H9 (cell line): ENCODE data around the gene NPFF. TPM values are rescaled to one million over a fixed set of nuclear protein-coding genes. Genes with fewer than 3 reads are reported as not detected.

Source experiments
- DNase-seq: peaks from one replicate; pipeline ENCODE4 v3.0.0-alpha.2; 2017
- H2AFZ ChIP-seq: one replicate; pipeline ENCODE4 v1.6.1; 2013; ENCODE audit warnings: mild to moderate bottlenecking, low read length, control low read depth, moderate library complexity
- H2AK5ac ChIP-seq: 2 replicates; pipeline ENCODE4 v1.6.1; 2013; ENCODE audit warnings: low read length, control low read depth, mixed read lengths; ENCODE audit not compliant: insufficient read length
- H2BK120ac ChIP-seq: one replicate; pipeline ENCODE4 v1.6.1; 2013; ENCODE audit warnings: low read depth, mild to moderate bottlenecking, low read length, control low read depth, inconsistent platforms; ENCODE audit not compliant: poor library complexity, severe bottlenecking
- H2BK12ac ChIP-seq: 2 replicates; pipeline ENCODE4 v1.6.1; 2013; ENCODE audit warnings: low read length, control low read depth, mixed read lengths, low read depth; ENCODE audit not compliant: insufficient read length
- H2BK15ac ChIP-seq: 2 replicates; pipeline ENCODE4 v1.6.1; 2013; ENCODE audit warnings: low read depth, low read length, control low read depth
- H2BK20ac ChIP-seq: one replicate; pipeline ENCODE4 v1.6.1; 2013; ENCODE audit warnings: low read depth, mild to moderate bottlenecking, low read length, control low read depth, inconsistent platforms; ENCODE audit not compliant: poor library complexity, severe bottlenecking
- H2BK5ac ChIP-seq: 2 replicates; pipeline ENCODE4 v1.6.1; 2013; ENCODE audit warnings: low read length, control low read depth, mixed read lengths; ENCODE audit not compliant: insufficient read length
- H3K14ac ChIP-seq: 2 replicates; pipeline ENCODE4 v1.6.1; 2013; ENCODE audit warnings: low read length, control low read depth; ENCODE audit not compliant: insufficient read depth
- H3K18ac ChIP-seq: 2 replicates; pipeline ENCODE4 v1.6.1; 2013; ENCODE audit warnings: low read depth, mild to moderate bottlenecking, mixed read lengths, low read length, control low read depth; ENCODE audit not compliant: insufficient read length
- H3K23ac ChIP-seq: 2 replicates; pipeline ENCODE4 v1.6.1; 2013; ENCODE audit warnings: low read length, control low read depth, mixed read lengths, low read depth; ENCODE audit not compliant: insufficient read length
- H3K23me2 ChIP-seq: 2 replicates; pipeline ENCODE4 v1.6.1; 2013; ENCODE audit warnings: low read depth, mild to moderate bottlenecking, mixed read lengths, low read length, control low read depth; ENCODE audit not compliant: insufficient read length, poor library complexity, severe bottlenecking
- H3K27ac ChIP-seq: 2 replicates; pipeline ENCODE4 v1.5.1; 2013; ENCODE audit warnings: low read length, control low read depth, mixed read lengths, low read depth; ENCODE audit not compliant: insufficient read length
- H3K27me3 ChIP-seq: 2 replicates; pipeline ENCODE4 v1.6.1; 2013; ENCODE audit warnings: low read length, control low read depth, inconsistent platforms; ENCODE audit not compliant: insufficient read depth
- H3K4ac ChIP-seq: 2 replicates; pipeline ENCODE4 v1.6.1; 2013; ENCODE audit warnings: low read depth, mild to moderate bottlenecking, control low read depth, inconsistent platforms, low read length, moderate library complexity
- H3K4me1 ChIP-seq: 2 replicates; pipeline ENCODE4 v1.6.1; 2013; ENCODE audit warnings: low read length, control low read depth, inconsistent platforms; ENCODE audit not compliant: insufficient read depth
- H3K4me2 ChIP-seq: 2 replicates; pipeline ENCODE4 v1.6.1; 2013; ENCODE audit warnings: low read length, control low read depth, mixed read lengths; ENCODE audit not compliant: insufficient read length, insufficient read depth
- H3K56ac ChIP-seq: 2 replicates; pipeline ENCODE4 v1.6.1; 2013; ENCODE audit warnings: low read depth, mild to moderate bottlenecking, mixed read lengths, low read length, control low read depth; ENCODE audit not compliant: insufficient read length
- H3K79me1 ChIP-seq: 2 replicates; pipeline ENCODE4 v1.6.1; 2013; ENCODE audit warnings: low read depth, mild to moderate bottlenecking, moderate library complexity, low read length, control low read depth, inconsistent platforms; ENCODE audit not compliant: insufficient read depth, poor library complexity, severe bottlenecking
- H3K79me2 ChIP-seq: 2 replicates; pipeline ENCODE4 v1.6.1; 2013; ENCODE audit warnings: low read length, control low read depth, inconsistent platforms; ENCODE audit not compliant: insufficient read depth
- H3K9ac ChIP-seq: 2 replicates; pipeline ENCODE4 v1.6.1; 2013; ENCODE audit warnings: low read length, control low read depth, mixed read lengths; ENCODE audit not compliant: insufficient read length; ENCODE audit errors: extremely low read depth
- H3K9me3 ChIP-seq: one replicate; pipeline ENCODE4 v1.6.1; 2013; ENCODE audit warnings: low read depth, low read length, inconsistent platforms; ENCODE audit not compliant: control insufficient read depth
- H3T11ph ChIP-seq: one replicate; pipeline ENCODE4 v1.6.1; 2013; ENCODE audit warnings: mild to moderate bottlenecking, low read length, control low read depth, inconsistent platforms
- H4K20me1 ChIP-seq: one replicate; pipeline ENCODE4 v1.6.1; 2013; ENCODE audit not compliant: control insufficient read depth, insufficient read length, insufficient read depth
- H4K5ac ChIP-seq: 2 replicates; pipeline ENCODE4 v1.6.1; 2013; ENCODE audit warnings: low read depth, mild to moderate bottlenecking, mixed read lengths, low read length, control low read depth; ENCODE audit not compliant: insufficient read length
- H4K8ac ChIP-seq: replicated peaks from 2 replicates; pipeline ENCODE4 v1.6.1; 2013; ENCODE audit warnings: low read length, control low read depth, mixed read lengths, low read depth; ENCODE audit not compliant: insufficient read length
- H4K91ac ChIP-seq: 2 replicates; pipeline ENCODE4 v1.6.1; 2013; ENCODE audit warnings: low read depth, mild to moderate bottlenecking, moderate library complexity, mixed read lengths, low read length, control low read depth; ENCODE audit not compliant: insufficient read length
- H3K27ac Mint-ChIP-seq, 3 experiments: 2 replicates in 2 of 3; 3 replicates in 1 of 3; pipeline ENCODE4 v1.8.0; 2020 to 2021; ENCODE audit warnings: mixed read lengths in 3 of 3, mild to moderate bottlenecking in 1 of 3, moderate library complexity in 1 of 3
- H3K27me3 Mint-ChIP-seq: 2 replicates; pipeline ENCODE4 v1.8.0; 2021; ENCODE audit warnings: low read depth, mild to moderate bottlenecking, moderate library complexity, mixed read lengths
- H3K36me3 Mint-ChIP-seq, 3 experiments: 2 replicates in 2 of 3; 3 replicates in 1 of 3; pipeline ENCODE4 v1.8.0; 2020 to 2021; ENCODE audit warnings: low read depth in 3 of 3, mixed read lengths in 3 of 3; ENCODE audit not compliant: insufficient read depth in 1 of 3
- H3K4me1 Mint-ChIP-seq, 2 experiments: 2 replicates each; pipeline ENCODE4 v1.8.0; 2020; ENCODE audit warnings: mixed read lengths in 2 of 2
- H3K4me3 Mint-ChIP-seq, 2 experiments: 2 replicates in 1 of 2; 3 replicates in 1 of 2; pipeline ENCODE4 v1.8.0; 2020 to 2021; ENCODE audit warnings: mild to moderate bottlenecking in 2 of 2, mixed read lengths in 2 of 2, moderate library complexity in 1 of 2
- H3K9me3 Mint-ChIP-seq, 2 experiments: 2 replicates in 1 of 2; 3 replicates in 1 of 2; pipeline ENCODE4 v1.8.0; 2020; ENCODE audit warnings: mild to moderate bottlenecking in 2 of 2, mixed read lengths in 2 of 2, moderate library complexity in 1 of 2
- CTCF ChIP-seq: fragments of 200-600 bp; sonication (generic); conservative IDR thresholded peaks from 3 replicates; pipeline ENCODE4 v1.8.0; 2021; ENCODE audit warnings: antibody characterized with exemption, mild to moderate bottlenecking
- WGBS: extraction: QIAGEN DNeasy Blood & Tissue Kit; methylation state at CpG from one replicate; pipeline ENCODE4 v1.1.7; 2013; ENCODE audit warnings: missing lambda C conversion rate, low lambda C conversion rate, mixed read lengths; ENCODE audit not compliant: insufficient read length; ENCODE audit errors: extremely low coverage; 5-methylcytosine and 5-hydroxymethylcytosine counted together
- total RNA-seq: library from RNA; stranded (reverse); gene quantifications from 2 replicates; pipeline ENCODE4 v1.2.1, GENCODE V29; 2021

The NPFF gene
- total RNA-seq, 1 experiment from 2014 or later, result not detected

GRCh38 chr12:53472056-53472582 lies 35.2 kb downstream of the NPFF start:
- Histone ChIP-seq H2BK20ac (no peak overlapping the region), H2BK12ac (no peak overlapping the region), H3K4ac (no peak overlapping the region), H3K4me2 (no peak overlapping the region), H3K27me3 (no peaks in the 10 kb centered on the region), H3K79me2 (no peaks in the 10 kb centered on the region; the same call in 1 of the 2 replicates), H2BK15ac (no peak overlapping the region), H3K23me2 (no peaks in the 10 kb centered on the region), H3K9me3 (no peaks in the 10 kb centered on the region), H4K5ac (no peak overlapping the region), H4K8ac (no peak overlapping the region), H4K20me1 (no peaks in the 10 kb centered on the region), H4K91ac (no peak overlapping the region), H3K9ac (no peak overlapping the region), H3K56ac (no peak overlapping the region), H3K23ac (no peak overlapping the region), H2BK5ac (no peak overlapping the region), H3K14ac (no peak overlapping the region), H3K27ac (no peak overlapping the region), H3K79me1 (peaks cover 12% of the 10 kb centered on the region), H3K4me1 (no peaks in the 10 kb centered on the region), H2AK5ac (no peak overlapping the region), H2BK120ac (no peak overlapping the region), H3T11ph (no peak overlapping the region), H2AFZ (no peak overlapping the region), H3K18ac (no peak overlapping the region)
- no peak for DNase-seq
- Mint-ChIP-seq H3K4me3 (no peak overlapping the region), H3K27me3 (no peaks in the 10 kb centered on the region), H3K4me1 (peaks cover 32 to 44% of the 10 kb centered on the region in 2 experiments), H3K27ac (peak overlapping the region in 2 of 3 experiments; percentile 44 to 56; a peak in 2 of 7 replicates), H3K9me3 (no peaks in the 10 kb centered on the region; a peak in 1 of 5 replicates), H3K36me3 (peaks cover 76 to 99% (median 93%) of the 10 kb centered on the region in 3 experiments)
- no peak for TF ChIP-seq CTCF
- no CpG with 5 or more reads among the region's 1 CpG for WGBS
